Endothelial cell of umbilical vein (primary cell): Measurements from ENCODE around the gene STK17A. TPM values are rescaled to one million over a fixed set of nuclear protein-coding genes. Genes with fewer than 3 reads are reported as not detected.

Source experiments
- BruUV-seq: library from RNA; stranded (reverse); fragments of 400-500 nt; replicated peaks from 2 replicates; lab custom pipeline; 2021; lab: Mats Ljungman, UMichigan
- CTCF ChIA-PET: fragments of 300-600, 350-600 bp; sonication (Branson Sonifier 250); formaldehyde crosslinking; loops from one replicate; lab custom pipeline; 2021; ENCODE audit warnings: antibody characterized with exemption, inconsistent platforms; lab: Charles Lee
- POLR2A ChIA-PET: fragments of 300-600, 350-600 bp; sonication (Branson Sonifier 250); formaldehyde crosslinking; loops from one replicate; lab custom pipeline; 2021; ENCODE audit warnings: antibody characterized with exemption, inconsistent platforms; lab: Charles Lee
- DNase-seq: peaks from one replicate; pipeline ENCODE4 v3.0.0-alpha.2; 2011; ENCODE audit warnings: low read depth, low spot score
- FAIRE-seq: peaks from 2 replicates; lab custom pipeline; 2011; peaks lifted over from hg19 to GRCh38; lab: Jason Lieb, UNC
- H2AFZ ChIP-seq: 2 replicates; pipeline ENCODE4 v1.6.0; 2012; ENCODE audit warnings: low read depth, low read length, control low read depth, inconsistent platforms
- H3K27ac ChIP-seq: 2 replicates; pipeline ENCODE4 v1.5.1; 2011; ENCODE audit warnings: low read depth, mild to moderate bottlenecking, control low read depth, low read length, moderate library complexity; ENCODE audit not compliant: insufficient read depth
- H3K27me3 ChIP-seq, 2 experiments: 2 replicates each; pipeline versions ENCODE4 v1.6.0 to v1.6.1; 2011; ENCODE audit warnings: low read length in 2 of 2, mixed read lengths in 1 of 2; ENCODE audit not compliant: control insufficient read depth in 2 of 2, insufficient read depth in 2 of 2
- H3K36me3 ChIP-seq, 2 experiments: 2 replicates in 1 of 2; 3 replicates in 1 of 2; pipeline ENCODE4 v1.5.1; 2011; ENCODE audit warnings: low read length in 2 of 2, mild to moderate bottlenecking in 1 of 2, moderate library complexity in 1 of 2; ENCODE audit not compliant: control insufficient read depth in 2 of 2, insufficient read depth in 2 of 2; ENCODE audit errors: extremely low read depth in 1 of 2
- H3K4me1 ChIP-seq: 3 replicates; pipeline ENCODE4 v1.5.1; 2011; ENCODE audit warnings: mild to moderate bottlenecking, low read length; ENCODE audit not compliant: control insufficient read depth, insufficient read depth; ENCODE audit errors: extremely low read depth
- H3K4me2 ChIP-seq: 2 replicates; pipeline ENCODE4 v1.6.1; 2011; ENCODE audit warnings: low read length, control low read depth, mixed read lengths; ENCODE audit not compliant: insufficient read depth
- H3K4me3 ChIP-seq, 3 experiments: fragments of 200-600 bp in 1 of 3; sonication (generic), shearing (Covaris generic) in 1 of 3; replicated peaks in 1 of 3; 2 replicates each; pipeline ENCODE4 v1.5.1; 2011 to 2016; ENCODE audit warnings: control low read depth in 3 of 3, low read length in 3 of 3, mild to moderate bottlenecking in 2 of 3, inconsistent platforms in 1 of 3, low read depth in 1 of 3, moderate library complexity in 1 of 3; ENCODE audit not compliant: insufficient read depth in 1 of 3
- H3K79me2 ChIP-seq: 2 replicates; pipeline ENCODE4 v1.6.0; 2012; ENCODE audit warnings: low read length, inconsistent platforms; ENCODE audit not compliant: control insufficient read depth, insufficient read depth
- H3K9ac ChIP-seq: replicated peaks from 2 replicates; pipeline ENCODE3; 2011; ENCODE audit warnings: low read length, control low read depth; ENCODE audit not compliant: insufficient read depth; ENCODE audit errors: extremely low read depth
- H3K9me1 ChIP-seq: replicated peaks from 3 replicates; pipeline ENCODE4 v1.6.0; 2011; ENCODE audit warnings: mild to moderate bottlenecking, low read length; ENCODE audit not compliant: control insufficient read depth, insufficient read depth; ENCODE audit errors: extremely low read depth
- H3K9me3 ChIP-seq: replicated peaks from 2 replicates; pipeline ENCODE4 v1.5.1; 2012; ENCODE audit warnings: low read length, inconsistent platforms; ENCODE audit not compliant: control insufficient read depth, insufficient read depth
- H4K20me1 ChIP-seq: replicated peaks from 2 replicates; pipeline ENCODE3; 2011; ENCODE audit warnings: mild to moderate bottlenecking, low read length; ENCODE audit not compliant: control insufficient read depth, insufficient read depth; ENCODE audit errors: extremely low read depth
- CTCF ChIP-seq, 2 donors: IDR thresholded peaks; 1 replicate in 1 of 2; 2 replicates in 1 of 2; pipeline ENCODE4 v1.5.1; 2011; ENCODE audit warnings: low read length in 2 of 2, mild to moderate bottlenecking in 2 of 2, moderate library complexity in 2 of 2, control low read depth in 1 of 2, inconsistent platforms in 1 of 2, low read depth in 1 of 2; ENCODE audit not compliant: insufficient read depth in 1 of 2; ENCODE audit errors: extremely low read depth in 1 of 2
- EZH2 ChIP-seq: IDR thresholded peaks from 2 replicates; pipeline ENCODE4 v1.6.1; 2012; ENCODE audit warnings: borderline replicate concordance, low read depth, mild to moderate bottlenecking, moderate library complexity, low read length, inconsistent platforms; ENCODE audit not compliant: severe bottlenecking
- FOS ChIP-seq: IDR thresholded peaks from 2 replicates; pipeline ENCODE4 v1.6.1; 2011; ENCODE audit warnings: mild to moderate bottlenecking, low read length, moderate library complexity, borderline replicate concordance; ENCODE audit not compliant: insufficient read depth
- GATA2 ChIP-seq: IDR thresholded peaks from 2 replicates; pipeline ENCODE4 v1.7.0; 2011; ENCODE audit warnings: low read depth, mild to moderate bottlenecking, moderate library complexity, mixed read lengths, low read length; ENCODE audit not compliant: insufficient read length, insufficient read depth
- JUN ChIP-seq: IDR thresholded peaks from 2 replicates; pipeline ENCODE4 v1.6.1; 2011; ENCODE audit warnings: borderline replicate concordance, low read depth; ENCODE audit not compliant: insufficient read length, insufficient read depth
- MAX ChIP-seq: IDR thresholded peaks from 2 replicates; pipeline ENCODE4 v1.6.1; 2011; ENCODE audit not compliant: insufficient read depth, insufficient read length
- MYC ChIP-seq: IDR thresholded peaks from one replicate; pipeline ENCODE4 v1.6.1; 2011; ENCODE audit warnings: mild to moderate bottlenecking, low read depth, low read length
- POLR2A ChIP-seq: IDR thresholded peaks from 2 replicates; pipeline ENCODE4 v1.6.1; 2012; ENCODE audit warnings: low read depth, mild to moderate bottlenecking, control low read depth, low read length
- POLR2AphosphoS5 ChIP-seq: IDR thresholded peaks from 2 replicates; pipeline ENCODE4 v1.6.1; 2012; ENCODE audit warnings: low read depth, mild to moderate bottlenecking, control low read depth, low read length, moderate library complexity; ENCODE audit not compliant: insufficient read depth
- dilution Hi-C: fragments of 300-500 bp; cut with MboI; formaldehyde crosslinking; loops from one replicate; pipeline ENCODE4 v1.15.0; 2019; ENCODE audit warnings: low sequenced_read_pairs; ENCODE audit not compliant: extremely low pct_ligation_motif_present
- intact Hi-C: fragments of 100-400 bp; cut with micrococcal nuclease; formaldehyde crosslinking; loops from one replicate; pipeline ENCODE4 v1.10.0; 2022
- polyA plus RNA-seq, 4 experiments: library from polyadenylated mRNA; depleted of rRNA in 3 of 4; stranded (reverse) in 3 of 4; unstranded in 1 of 4; fragments of >200 nt; gene quantifications; 2 replicates each; pipeline versions ENCODE4 v1.2.1 to v1.2.3, GENCODE V29; 2011 to 2012; ENCODE audit warnings: missing spikeins in 1 of 4
- total RNA-seq: library from RNA; stranded (reverse); gene quantifications from 2 replicates; pipeline ENCODE4 v1.2.3, GENCODE V29; 2021

STK17A gene
- total and polyA plus RNA-seq, 2 donors (not counting 3 experiments of a cell fraction or from before 2014, with no cell fraction given): 11.7 to 58.8 TPM

- H3K36me3 ChIP-seq: peaks cover 3 to 22% of the 10 kb centered on the region in 2 experiments
- no peak for FAIRE-seq
- BruUV-seq: no TSS peak
These were observed 19.3 kb downstream of the STK17A start for GRCh38 chr7:43602256-43602655.

More at GRCh38 chr7:43602256-43602655, 19.3 kb downstream of the STK17A start:
- Histone ChIP-seq H3K9me1 (no peaks in the 10 kb centered on the region), H3K9me3 (no peaks in the 10 kb centered on the region), H4K20me1 (peaks cover 9% of the 10 kb centered on the region), H3K4me2 (no peak overlapping the region), H3K9ac (no peak overlapping the region), H3K4me3 (no peak overlapping the region), H3K79me2 (peaks cover 97% of the 10 kb centered on the region), H2AFZ (no peak overlapping the region), H3K4me1 (no peaks in the 10 kb centered on the region), H3K27ac (no peak overlapping the region), H3K27me3 (no peaks in the 10 kb centered on the region)
- ChIA-PET POLR2A (no interaction called here), CTCF (interaction anchor here (1.3 kb wide), 1 partner anchor 19 kb away, joined by 5 read pairs; the partner anchor contains the start of gene STK17A)
- dilution Hi-C loops: no loop called here
- intact Hi-C loops: no loop called here
- no peak for DNase-seq
- TF ChIP-seq POLR2AphosphoS5 (no peak), MYC (no peak), GATA2 (no peak), EZH2 (no peak), CTCF (IDR thresholded peaks at IDR 0.05; ENCODE audit: extremely low read depth in 1 of 2, insufficient read depth in 1 of 2, low read depth in 1 of 2, low read length in 2 of 2) (no peak), JUN (no peak), POLR2A (no peak), FOS (no peak), MAX (no peak)
